LNCaP clone FGC (cell line): ENCODE results near the gene SIM1.

Source experiments
- DNase-seq: peaks from one replicate; pipeline ENCODE4 v3.0.0-alpha.2; 2011; ENCODE audit warnings: low read depth
- H3K4me3 ChIP-seq: 2 replicates; pipeline ENCODE4 v1.5.1; 2011; ENCODE audit warnings: mild to moderate bottlenecking, low read depth, low read length, control low read depth
- CTCF ChIP-seq: IDR thresholded peaks from 2 replicates; pipeline ENCODE4 v1.5.1; 2012; ENCODE audit warnings: mild to moderate bottlenecking; ENCODE audit not compliant: control insufficient read depth, insufficient read depth; ENCODE audit errors: extremely low read depth

The SIM1 gene

GRCh38 chr6:100465701-100466409 lies 1.1 kb upstream of the SIM1 start:
- TF ChIP-seq CTCF = no peak
- DNase-seq = no peak
- H3K4me3 ChIP-seq = no peak overlapping the region

- TF ChIP-seq CTCF = no peak
- DNase-seq = no peak
- no peak overlapping the region for H3K4me3 ChIP-seq
These were observed 414 bp downstream of the SIM1 start for GRCh38 chr6:100464162-100464851.

- TF ChIP-seq CTCF = no peak
- no peak for DNase-seq
- H3K4me3 ChIP-seq = no peak overlapping the region
These were observed 1.0 kb downstream of the SIM1 start for GRCh38 chr6:100463630-100464161.

- TF ChIP-seq CTCF = no peak
- H3K4me3 ChIP-seq = no peak overlapping the region
- no peak for DNase-seq
These were observed 1.8 kb downstream of the SIM1 start for GRCh38 chr6:100462706-100463629.

GRCh38 chr6:100461917-100462705 lies 2.6 kb downstream of the SIM1 start:
- no peak for DNase-seq
- no peak for TF ChIP-seq CTCF
- H3K4me3 ChIP-seq = no peak overlapping the region
